Cerebellar nuclear complex (tissue), 1 donor: ENCODE results near the gene RPS17.
"Not testable (repeated sequence)": the region's sequence is repeated elsewhere in the genome, so short reads cannot be mapped to it uniquely, and the experiment has no call there.

Source experiments
- DNase-seq, 2 experiments: peaks; one replicate each; lab custom pipeline; 2025; lab: John Stamatoyannopoulos, UW

Gene RPS17

DNA sequence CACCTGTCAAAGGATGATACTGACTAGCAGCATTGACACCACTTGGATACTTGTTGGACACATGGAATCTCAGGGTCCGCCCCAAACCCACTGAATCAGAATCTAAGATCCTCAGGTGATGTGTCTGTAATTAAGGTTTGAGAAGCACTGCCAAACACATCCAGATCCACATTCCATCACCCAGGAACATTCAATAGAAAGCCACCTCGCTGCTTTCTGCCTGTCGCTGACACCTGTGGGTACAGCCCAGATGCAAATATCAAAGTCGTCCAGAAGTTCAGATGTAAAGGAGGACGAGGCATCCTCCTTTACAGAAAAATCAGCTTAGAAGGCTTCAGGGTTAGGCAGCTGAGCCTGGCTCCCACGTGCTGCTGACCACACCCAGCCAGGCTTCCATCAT is 5.2 kb upstream of the RPS17 start:
- no peak for DNase-seq

- no peak for DNase-seq
Observed at GRCh38 chr15:82545002-82545401, 4.7 kb upstream of the RPS17 start.

GRCh38 chr15:82544431-82544830 is 4.2 kb upstream of the RPS17 start:
- no peak for DNase-seq

GRCh38 chr15:82543160-82543559 is 2.9 kb upstream of the RPS17 start:
- no peak for DNase-seq

DNA sequence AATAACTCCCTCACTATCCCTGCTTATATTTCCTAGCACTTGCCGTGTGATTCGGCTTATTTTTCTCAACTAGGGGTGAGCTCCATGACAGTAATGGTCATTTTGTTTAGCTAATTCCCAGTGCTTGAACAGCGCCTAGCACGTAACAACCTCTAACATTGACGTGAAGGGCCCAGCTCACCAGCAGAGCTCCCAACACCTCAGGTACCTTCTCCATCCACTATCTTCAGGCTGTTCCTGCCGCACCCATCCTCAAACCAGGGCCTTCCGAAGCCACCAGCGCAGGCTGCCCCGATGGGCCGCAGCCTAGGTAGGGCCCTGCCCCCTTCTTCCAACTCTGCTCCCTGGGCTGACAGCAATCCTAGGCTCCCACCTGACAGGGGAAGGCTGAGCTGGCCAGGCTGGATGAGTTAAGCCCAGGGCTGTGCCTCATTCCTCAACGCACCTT is 751 bp upstream of the RPS17 start:
- DNase-seq, result no peak

GRCh38 chr15:82539691-82540054 is 584 bp downstream of the RPS17 start:
- DNase-seq, result no peak

GRCh38 chr15:82538961-82539690 is 1.1 kb downstream of the RPS17 start:
- DNase-seq, result no peak

DNA sequence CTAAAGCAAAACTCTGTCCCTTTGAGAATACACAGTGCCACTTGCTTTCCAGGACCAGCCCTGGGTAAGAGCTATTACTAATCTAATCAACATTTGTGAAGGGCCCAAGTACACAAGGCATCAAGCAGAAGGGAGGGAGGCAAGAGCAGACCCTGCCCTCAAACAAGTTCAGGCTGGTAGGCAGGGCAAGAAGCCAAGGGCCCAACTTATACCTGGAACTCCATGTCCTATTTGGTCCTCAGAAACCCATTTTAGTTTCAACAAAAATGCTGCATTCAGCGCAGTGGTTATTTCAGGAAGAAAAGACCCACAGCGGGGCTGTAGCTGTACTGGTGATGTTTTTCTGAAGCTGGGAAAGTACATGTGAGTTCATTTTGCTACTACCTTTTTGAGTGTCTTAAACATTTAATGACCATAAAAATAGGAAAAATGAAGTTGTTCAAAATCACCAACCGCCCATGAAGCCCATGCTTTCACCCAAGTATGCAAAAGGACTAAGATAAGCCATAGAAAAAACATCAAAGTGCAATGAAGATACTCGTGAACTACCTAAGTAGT is 2.8 kb downstream of the RPS17 start:
- DNase-seq, result no peak

DNA sequence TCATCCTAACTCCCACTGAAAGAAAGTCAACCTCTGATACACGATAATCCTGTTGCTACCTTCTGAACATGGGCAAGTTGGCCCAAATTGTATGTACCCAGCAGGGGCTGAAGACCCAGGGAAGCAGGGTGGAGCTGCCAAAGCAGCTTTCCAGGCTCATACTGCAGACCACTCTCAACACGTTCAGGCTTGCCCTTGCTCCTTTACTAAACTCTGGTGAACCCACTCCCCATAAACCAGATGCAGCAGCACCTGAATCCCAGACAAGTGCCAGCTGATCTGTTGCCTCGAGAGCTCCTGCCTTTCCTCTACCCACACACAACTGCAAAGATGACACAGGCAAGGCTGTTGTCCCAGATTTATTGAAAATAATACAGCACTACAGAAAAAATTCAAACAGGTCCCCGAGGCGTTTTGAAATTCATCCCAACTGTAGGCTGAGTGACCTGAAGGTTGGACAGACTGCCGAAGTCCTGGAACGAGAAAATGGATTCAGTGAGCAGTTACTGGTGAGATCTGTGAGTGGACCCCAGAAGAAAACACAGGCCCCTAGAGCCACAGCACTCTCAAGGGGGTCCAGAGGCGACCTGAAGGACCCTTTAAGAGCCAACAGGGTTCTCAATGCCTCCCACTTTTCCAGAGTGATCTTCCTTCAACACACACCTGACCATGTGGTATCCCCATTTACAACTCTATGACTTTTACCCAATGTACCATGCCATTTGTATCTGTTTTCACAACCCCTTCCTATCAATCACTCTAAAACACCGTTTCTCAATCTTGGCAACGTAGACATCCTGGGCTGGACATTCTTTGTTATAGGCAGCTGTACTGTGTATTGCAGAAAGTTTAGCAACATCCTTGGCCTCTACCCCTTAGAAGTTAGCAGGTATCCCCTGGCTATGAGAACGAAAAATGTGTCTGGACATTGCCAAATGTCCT is 3.6 kb downstream of the RPS17 start:
- DNase-seq, result no peak

DNA sequence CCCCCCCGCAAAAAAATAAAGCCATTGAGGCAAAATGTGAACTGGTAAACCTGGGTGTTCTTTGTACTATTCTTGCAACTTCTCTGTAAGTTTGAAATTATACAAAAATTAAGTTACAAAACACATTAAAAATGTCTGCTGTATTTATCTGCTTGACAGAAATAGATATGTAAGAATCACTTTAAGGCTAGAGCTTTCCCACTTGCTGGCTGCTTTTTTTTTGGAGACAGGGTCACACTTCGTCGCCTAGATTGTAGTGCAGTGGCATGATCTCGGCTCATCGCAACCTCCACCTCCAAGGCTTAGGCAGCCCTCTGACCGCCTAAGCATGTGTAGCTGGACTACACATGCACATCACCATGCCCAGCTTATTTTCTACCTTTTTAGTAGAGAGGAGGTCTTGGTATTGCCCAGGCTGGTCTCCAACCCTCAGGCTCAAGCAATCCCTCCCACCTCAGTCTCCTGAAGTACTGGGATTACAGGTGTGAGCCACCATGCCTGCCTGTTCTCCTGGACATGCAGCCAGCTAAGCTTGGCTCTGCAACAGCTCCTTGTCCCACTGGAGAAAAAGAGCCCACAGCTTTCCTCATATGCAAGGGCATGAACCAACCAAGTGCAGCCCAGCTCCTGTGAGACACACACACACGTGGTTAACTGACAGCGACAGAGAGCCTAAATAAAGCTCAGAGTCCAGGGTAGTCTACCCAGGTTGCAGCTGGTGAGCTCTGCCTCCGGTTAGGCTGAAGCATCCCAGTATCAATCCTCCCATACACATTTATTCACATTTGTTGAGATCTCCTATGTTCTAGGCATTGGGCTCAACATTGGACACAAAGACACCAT is 4.5 kb downstream of the RPS17 start:
- no peak for DNase-seq

DNA sequence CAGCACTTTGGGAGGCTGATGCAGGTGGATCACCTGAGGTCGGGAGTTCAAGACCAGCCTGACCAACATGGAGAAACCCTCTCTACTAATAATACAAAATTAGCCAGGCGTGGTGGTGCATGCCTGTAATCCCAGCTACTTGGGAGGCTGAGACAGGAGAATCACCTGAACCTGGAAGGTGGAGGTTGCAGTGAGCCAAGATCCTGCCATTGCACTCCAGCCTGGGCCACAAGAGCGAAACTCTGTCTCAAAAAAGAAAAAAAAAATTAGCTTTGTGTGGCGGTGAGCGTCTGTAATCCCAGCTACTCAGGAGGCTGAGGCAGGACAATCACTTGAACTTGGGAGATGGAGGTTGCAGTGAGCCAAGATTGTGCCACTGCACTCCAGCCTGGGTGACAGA is 5.1 kb downstream of the RPS17 start:
- not testable (repeated sequence) for DNase-seq

GRCh38 chr15:82534457-82534861 is 5.8 kb downstream of the RPS17 start:
- DNase-seq, result not testable (repeated sequence)

- DNase-seq, result no peak
Observed at GRCh38 chr15:82533801-82534200, 6.5 kb downstream of the RPS17 start.

- no peak for DNase-seq
Observed at GRCh38 chr15:82532991-82533481, 7.2 kb downstream of the RPS17 start.

- DNase-seq, result no peak
Observed at GRCh38 chr15:82532383-82532990, 7.8 kb downstream of the RPS17 start.

DNA sequence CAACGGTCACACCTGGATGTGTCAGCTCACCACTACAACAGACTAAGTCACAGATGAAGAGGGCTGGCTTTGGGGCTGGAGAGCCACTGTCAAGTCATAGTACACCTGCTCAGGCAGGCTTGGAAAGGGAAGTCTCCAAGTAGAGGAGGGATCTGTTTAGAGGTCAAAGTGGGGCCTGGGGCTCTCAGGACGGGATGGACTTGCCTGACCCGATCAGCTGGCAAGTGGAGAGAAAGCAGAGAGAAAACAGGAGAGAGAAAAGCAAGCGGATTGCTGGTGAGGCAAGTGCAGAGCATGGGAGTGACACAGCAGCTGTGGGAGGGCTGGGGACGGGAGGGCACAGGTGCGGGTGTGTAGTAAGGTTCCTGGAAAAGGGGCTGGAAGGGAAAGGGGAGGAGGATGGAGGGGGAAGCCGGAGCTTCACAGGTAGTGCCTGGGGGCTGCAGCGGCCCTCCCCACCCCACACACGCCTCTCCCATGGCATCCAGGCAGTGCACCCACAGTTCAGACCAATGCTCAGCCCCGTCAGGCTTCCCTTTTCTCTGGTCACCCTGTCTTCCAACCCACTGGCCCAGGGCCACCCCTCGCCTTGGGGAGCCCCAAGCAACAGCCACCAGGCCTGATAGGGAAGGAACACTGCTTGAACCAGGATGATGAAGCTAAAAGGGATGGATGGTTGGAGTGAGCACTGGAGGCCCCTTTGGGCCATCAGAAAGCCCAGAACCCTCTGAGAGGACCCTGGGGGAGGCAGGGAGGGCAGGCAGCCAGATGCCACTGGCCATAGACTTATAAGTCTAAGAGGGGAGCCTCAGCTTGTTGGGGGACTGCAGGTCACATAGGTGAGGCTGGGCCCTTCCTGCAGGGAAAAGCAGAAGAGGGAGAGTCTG is 8.5 kb downstream of the RPS17 start:
- no peak for DNase-seq

- DNase-seq, result no peak
Observed at GRCh38 chr15:82530606-82531379, 9.5 kb downstream of the RPS17 start.

DNA sequence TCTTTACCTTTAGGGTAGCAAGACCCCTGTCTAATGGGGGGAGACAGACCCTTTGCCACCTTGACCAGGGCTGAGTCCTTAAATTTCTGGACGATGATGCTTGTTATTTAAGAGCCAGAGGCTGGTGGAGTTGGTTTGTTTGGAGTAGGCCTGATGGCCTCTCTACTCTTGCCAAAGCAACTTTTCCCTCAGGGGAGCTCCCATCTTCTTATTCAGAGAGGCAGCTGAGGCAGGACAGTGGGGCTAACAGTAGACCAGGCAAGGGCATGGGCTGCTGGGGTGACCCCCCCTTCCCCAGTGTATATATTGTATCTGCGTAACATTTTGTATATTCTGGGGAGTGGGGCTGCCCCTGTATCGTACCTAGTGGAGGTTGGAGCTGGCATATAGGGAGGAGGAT is 10.3 kb downstream of the RPS17 start:
- no peak for DNase-seq

DNA sequence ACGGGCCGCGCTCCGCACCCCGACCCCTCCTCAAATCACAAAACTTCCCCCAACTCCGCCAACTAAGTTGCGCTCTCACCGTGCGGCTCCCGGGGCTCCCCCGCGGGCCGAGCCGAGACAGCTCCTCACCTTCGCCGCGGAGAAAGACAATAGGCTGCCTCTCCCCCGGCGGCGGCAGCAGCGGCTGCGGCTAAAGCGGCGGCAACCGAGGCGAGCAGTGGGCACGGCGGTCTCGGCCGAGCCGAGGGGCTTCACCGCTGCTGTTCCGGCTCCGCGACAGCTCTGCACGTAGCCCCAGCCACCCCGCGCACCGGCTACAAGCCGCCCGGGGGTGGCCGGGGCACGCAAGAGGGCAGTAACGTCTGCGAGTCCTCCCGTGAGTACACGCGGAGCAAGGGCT is 26.7 kb downstream of the RPS17 start:
- not testable (repeated sequence) for DNase-seq
